GM19043 (cell line): ENCODE measurements around the gene KLF1.
"Not testable (repeated sequence)": the region's sequence is repeated elsewhere in the genome, so short reads cannot be mapped to it uniquely, and the experiment has no call there.

Source experiments
- ATAC-seq: cut with Tn5 transposase; IDR thresholded peaks from one replicate; pipeline ENCODE4 v1.9.1; 2021; ENCODE audit warnings: low read depth; ENCODE audit not compliant: unreplicated experiment

The KLF1 gene

GRCh38 chr19:12886969-12887747 lies at the start of gene KLF1:
TSS of gene KLF1 (minus strand) at chr19:12887201. CDS start at chr19:12887140, 61 bp downstream.
- ATAC-seq = no peak

DNA sequence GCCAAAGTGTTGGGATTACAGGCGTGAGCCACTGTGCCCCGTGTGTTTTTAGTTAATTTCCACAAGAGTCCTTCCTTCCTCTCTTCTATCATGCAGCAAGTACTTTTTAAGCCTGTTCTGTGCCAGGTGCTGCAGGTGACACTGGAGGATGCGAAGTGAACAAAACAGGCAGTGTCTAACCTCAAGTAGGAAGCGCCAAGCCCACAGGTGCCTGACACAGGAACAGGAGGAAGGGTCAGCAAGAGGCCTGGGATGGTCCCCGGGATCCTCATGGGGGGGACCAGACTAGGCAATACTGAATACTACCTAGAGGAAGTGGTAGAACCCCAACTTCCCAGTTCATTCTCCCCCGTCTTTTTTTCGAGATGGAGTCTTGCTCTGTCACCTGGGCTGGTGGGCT lies 49.6 kb upstream of the KLF1 start:
- ATAC-seq = no peak

DNA sequence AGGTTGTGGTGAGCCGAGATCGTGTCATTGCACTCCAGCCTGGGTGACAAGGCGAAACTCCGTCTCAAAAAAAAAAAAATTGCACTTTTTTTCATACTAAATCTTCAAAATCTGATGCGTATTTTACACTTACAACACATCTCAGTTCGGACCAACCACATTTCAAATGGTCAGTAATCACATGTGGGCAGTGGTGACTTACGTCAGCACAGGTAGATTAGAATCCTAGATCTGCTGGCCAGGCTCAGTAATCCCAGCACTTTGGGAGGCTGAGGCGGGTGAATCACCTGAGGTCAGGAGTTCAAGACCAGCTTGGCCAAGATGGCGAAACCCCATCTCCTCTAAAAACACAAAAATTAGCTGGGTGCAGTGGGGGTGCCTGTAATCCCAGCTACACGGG lies 48.1 kb upstream of the KLF1 start:
- no peak for ATAC-seq

DNA sequence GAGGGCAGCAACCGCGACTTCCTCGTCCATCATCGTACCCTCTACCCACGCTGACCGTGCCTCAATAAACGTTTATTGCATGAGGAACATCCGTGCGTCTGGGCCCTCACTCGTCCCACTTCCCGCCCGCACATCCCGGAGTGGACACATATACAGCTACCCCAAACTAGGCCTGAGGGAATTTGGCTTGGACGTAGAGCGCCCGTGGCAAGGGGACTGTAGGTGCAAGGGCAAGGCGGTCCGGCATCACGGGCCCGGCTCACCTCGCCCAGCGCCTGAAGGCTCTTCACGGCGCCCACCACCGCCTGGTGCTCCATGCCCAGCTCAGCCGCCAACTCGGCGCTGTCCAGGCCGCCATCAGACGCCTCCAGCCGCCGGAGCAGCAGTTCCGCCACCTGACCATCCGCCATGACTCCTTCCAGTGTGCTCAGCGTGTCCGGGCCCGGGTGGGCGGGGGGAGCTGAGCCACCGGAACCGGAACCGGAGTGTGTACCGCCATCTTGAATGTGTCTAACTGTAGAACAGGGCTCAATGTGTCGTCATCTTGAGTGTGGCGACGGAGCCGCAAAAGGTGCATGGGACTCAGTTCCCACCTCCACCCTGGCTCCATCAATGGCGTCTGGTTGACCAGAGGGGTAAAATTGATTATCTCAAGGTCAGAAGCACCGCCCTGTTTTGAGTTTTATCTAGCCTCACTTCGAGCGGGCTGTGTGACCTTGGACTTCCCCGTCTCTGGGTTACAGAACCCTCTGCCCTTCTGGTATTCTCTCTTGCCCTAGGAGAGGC lies 46.5 kb upstream of the KLF1 start, which contains the start of gene FARSA:
FARSA (minus strand) TSS at position 425 of the 786 bp plus-strand sequence; CDS start at position 410, 15 bp downstream.
- ATAC-seq = no peak

GRCh38 chr19:12932392-12933286 lies 45.6 kb upstream of the KLF1 start:
- no peak for ATAC-seq

DNA sequence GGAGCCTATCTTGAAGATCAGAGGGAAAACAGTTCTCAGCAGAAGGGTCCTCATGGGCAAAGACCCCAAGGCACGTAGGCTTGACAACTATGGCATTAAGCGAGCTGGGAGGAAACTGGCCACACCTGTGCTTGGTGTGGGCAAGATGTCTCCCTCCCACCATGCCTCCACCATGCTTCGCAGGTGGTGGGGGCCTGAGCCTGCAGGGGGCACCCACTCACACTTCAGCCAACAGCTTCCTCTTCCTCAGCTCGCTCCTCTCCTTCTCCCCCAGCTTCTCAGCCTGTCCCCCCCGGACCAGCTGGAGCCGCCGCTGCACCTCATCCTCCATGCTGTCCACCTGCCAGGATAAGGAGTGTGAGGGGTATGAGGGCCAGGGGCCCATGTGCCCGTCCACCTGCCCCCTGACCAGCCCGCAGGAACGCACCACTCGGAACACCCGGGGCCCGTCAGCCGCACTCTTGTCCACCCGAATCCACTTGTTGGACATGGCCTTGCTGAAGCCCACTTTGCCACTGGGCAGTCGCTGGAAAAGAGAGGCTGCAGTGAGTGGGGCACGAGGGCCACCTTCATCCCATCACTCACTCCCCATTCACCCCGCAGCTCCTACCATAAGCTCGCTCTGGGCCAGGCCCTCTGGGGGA lies 43.1 kb upstream of the KLF1 start:
- no peak for ATAC-seq

DNA sequence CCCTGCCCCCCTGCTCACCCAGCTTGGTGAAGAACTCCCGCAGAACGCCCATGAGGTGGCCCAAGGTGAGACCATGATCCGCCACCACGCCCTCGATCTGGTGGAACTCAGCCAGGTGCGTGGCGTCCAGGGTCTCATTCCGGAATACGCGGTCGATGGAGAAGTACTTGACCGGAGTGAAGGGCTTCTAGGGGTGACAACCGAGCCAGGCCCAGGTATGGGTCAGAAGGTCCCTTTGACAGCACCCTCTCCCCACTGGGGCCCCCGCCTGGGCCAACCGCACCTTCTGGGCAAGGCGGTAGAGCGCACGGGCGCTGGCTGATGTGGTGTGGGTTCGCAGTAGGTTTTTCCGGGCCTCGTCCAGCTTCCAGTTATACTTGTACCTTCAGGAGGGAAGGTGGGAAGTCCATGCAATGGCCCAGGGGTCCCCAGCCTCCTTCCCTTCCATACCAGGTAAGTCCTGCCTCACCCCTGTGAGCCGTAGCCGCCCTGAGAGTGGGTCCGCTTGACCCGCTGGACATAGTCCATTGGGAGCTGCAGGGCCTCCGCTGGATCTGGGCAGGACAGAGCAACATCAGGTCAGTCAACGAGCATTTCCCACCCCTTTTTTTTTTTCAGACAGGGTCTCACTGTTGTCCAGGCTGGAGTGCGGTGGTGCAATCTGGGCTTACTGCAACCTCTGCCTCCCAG lies 37.8 kb upstream of the KLF1 start:
- ATAC-seq = no peak

- ATAC-seq = no peak
Observed at GRCh38 chr19:12922959-12923358, 36.0 kb upstream of the KLF1 start.

DNA sequence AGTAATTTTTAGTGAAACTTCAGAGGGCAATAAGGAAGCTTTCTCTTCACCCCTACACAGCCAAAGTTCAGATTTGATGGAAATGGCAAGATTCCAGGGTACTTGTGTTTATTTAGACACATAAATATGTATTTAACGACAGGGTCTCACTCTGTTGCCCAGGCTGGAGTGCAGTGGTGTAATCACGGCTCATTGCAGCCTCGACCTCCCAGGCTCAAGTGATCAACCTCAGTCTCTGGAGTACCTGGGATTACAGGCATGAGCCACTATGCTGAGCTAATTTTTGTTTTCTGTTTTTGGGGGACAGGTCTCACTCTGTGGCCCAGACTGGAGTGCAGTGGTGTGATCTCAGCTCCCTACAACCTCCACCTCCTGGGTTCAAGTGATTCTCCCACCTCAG lies 34.0 kb upstream of the KLF1 start:
- ATAC-seq = no peak

DNA sequence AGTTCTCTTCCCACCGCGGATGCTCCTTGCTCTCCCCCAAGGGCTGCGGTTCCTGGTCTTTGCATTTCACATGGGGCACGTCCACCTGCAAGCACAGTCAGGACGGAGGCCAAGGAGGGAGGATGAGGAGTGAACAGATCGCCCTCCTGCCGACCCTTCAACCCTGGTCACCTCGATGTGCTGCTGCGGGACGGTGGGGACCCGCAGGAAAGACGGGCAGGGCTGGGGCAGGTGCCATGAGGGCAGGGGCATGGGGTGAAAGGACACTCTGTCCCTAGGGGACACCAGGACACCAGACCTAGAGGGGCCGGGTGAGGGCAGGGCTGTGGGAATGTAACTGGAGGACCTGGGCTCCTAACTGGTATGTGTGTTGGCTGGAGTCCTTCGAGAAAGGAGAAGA lies 31.3 kb upstream of the KLF1 start:
- ATAC-seq = no peak

DNA sequence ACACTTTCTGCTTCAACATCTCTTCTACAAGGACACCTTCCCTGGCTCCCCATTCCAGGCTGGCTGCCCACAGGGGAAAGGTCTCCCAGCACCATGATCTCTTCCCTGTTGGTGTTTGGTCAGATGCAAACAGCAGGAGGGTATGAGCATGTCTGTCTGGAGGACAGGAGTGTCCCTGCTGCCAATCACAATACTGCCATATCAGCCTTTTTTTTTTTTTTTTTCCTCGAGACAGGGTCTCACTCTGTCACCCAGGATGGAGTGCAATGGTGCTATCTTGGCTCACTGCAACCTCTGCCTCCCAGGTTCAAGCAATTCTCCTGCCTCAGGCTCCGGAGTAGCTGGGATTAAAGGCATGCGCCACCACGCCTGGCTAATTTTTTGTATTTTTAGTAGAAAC lies 28.9 kb upstream of the KLF1 start:
- not testable (repeated sequence) for ATAC-seq

DNA sequence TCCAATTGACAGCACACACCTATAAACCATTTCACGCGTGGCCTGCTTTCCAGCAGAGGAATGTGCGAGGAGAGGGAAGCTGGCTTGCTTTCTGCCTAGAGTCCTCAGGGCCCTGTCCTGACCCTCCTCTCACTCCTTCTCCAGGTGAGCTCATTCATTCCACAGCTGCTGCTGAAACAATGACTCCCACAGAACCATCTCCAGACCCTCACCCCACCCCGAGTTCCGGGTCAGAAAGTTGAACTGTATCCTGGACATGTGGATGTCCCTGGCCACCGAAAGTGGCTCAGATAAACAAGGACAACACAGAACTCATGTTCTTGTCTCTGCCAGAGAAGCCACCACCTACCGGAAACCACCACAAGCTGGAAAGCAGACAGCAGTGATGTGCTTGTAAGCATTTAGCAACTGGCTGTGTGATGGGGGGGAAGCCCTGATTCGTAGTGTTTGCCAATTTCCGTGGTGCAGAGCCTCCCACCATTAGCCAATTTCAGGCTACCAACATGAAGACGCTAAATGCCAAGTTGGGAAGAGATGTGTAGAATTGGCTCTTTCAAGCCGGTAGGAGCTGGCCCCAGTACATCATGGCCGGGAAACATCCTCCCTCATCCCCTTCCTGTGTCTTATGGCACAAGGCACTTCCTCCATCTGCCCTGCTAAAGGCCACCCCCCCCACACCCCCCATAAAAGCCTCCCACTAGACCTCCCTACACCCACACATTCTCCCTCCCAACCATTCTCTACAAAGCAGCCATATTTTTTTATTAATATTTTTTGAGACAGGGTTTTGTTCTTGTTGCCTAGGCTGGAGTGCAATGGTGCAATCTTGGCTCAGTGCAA lies 27.1 kb upstream of the KLF1 start:
- no peak for ATAC-seq

- no peak for ATAC-seq
Observed at GRCh38 chr19:12913011-12913561, 26.1 kb upstream of the KLF1 start.

DNA sequence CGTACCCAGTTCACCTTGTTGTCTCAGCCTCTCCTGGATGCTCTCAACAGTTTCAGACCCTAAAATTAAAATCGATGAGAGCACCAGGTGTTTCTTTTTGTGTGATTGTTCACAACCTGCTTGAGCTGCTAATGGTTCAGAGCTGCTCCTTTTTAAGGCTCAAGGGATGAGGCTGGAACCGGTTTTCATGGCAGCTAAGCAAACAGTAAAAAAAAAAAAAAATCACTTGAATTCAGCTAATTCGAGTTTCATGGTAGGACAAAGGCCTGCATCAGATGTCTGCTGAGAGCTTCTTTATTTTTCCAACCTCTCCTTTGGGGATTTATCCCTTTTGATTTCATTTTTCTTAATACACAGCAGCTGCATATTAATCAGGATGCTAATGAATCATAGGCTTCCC lies 25.6 kb upstream of the KLF1 start:
- ATAC-seq = no peak

DNA sequence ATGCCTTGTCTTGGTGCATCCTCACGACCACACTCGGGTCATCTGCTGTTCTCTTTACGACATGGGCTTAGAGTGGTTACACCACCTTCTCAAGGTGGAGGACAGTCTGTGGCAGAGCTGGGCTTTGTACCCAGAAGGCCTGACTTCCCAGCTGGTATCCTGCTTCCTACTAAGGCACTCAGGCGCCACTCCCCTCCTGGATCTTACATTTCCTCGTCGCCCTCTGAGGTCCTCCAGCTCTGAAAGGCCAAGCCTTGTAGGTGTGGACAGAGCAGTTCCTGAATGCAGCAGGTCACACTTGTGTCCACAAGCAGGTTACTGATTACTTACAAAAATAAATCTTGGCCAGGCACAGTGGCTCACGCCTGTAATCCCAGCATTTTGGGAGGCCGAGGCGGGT lies 20.2 kb upstream of the KLF1 start:
- no peak for ATAC-seq

GRCh38 chr19:12899891-12900518 lies 13.0 kb upstream of the KLF1 start:
- peak; percentile 66 for ATAC-seq

- ATAC-seq = no peak
Observed at GRCh38 chr19:12896460-12896859, 9.5 kb upstream of the KLF1 start.

GRCh38 chr19:12893582-12893981 lies 6.6 kb upstream of the KLF1 start:
- no peak for ATAC-seq
